SK-N-SH (cell line): Measurements from ENCODE around the gene PUM1. TPM values are rescaled to one million over a fixed set of nuclear protein-coding genes. Genes with fewer than 3 reads are reported as not detected.

Experiments
- CTCF ChIA-PET: fragments of 300-600, 350-600 bp; formaldehyde crosslinking; extraction: SDS; loops from one replicate; lab custom pipeline; 2021; lab: Yijun Ruan, JAX
- POLR2A ChIA-PET: fragments of 350-600 bp; sonication (Branson Sonifier 250); formaldehyde crosslinking; extraction: SDS; loops from one replicate; lab custom pipeline; 2020; ENCODE audit warnings: antibody characterized with exemption, inconsistent platforms; lab: Yijun Ruan, JAX
- DNase-seq: peaks from one replicate; pipeline ENCODE4 v3.0.0; 2012
- H2AFZ ChIP-seq: fragments of 200-600 bp; sonication (generic); 2 replicates; pipeline ENCODE4 v1.8.1; 2016; ENCODE audit warnings: antibody characterized with exemption, mild to moderate bottlenecking, low read depth
- H3F3A ChIP-seq: fragments of 200-600 bp; sonication (generic); replicated peaks from 2 replicates; pipeline ENCODE3; 2016; ENCODE audit warnings: antibody characterized with exemption, mild to moderate bottlenecking; ENCODE audit not compliant: insufficient read depth
- H3K27ac ChIP-seq, 2 experiments: fragments of 200-500 bp in 1 of 2; fragments of 200-600 bp in 1 of 2; sonication (Bioruptor generic) in 1 of 2; sonication (generic), shearing (Covaris generic) in 1 of 2; 2 replicates each; pipeline versions ENCODE4 v1.5.1 to v1.6.1; 2014 to 2016; ENCODE audit warnings: low read depth in 2 of 2, inconsistent platforms in 1 of 2, low read length in 1 of 2, mild to moderate bottlenecking in 1 of 2, mixed read lengths in 1 of 2
- H3K27me3 ChIP-seq: fragments of 200-600 bp; sonication (generic), shearing (Covaris generic); 2 replicates; pipeline ENCODE4 v1.6.1; 2016; ENCODE audit warnings: mixed run types; ENCODE audit not compliant: insufficient read depth
- H3K36me3 ChIP-seq, 2 experiments: fragments of 200-500 bp in 1 of 2; fragments of 200-600 bp in 1 of 2; sonication (Bioruptor generic) in 1 of 2; sonication (generic) in 1 of 2; replicated peaks in 1 of 2; 2 replicates each; pipeline versions ENCODE3 to v1.5.1; 2014 to 2016; ENCODE audit warnings: low read length in 1 of 2, mild to moderate bottlenecking in 1 of 2; ENCODE audit not compliant: insufficient read depth in 2 of 2, control insufficient read depth in 1 of 2
- H3K4me1 ChIP-seq, 2 experiments: fragments of 200-500 bp in 1 of 2; fragments of 200-600 bp in 1 of 2; sonication (Bioruptor generic) in 1 of 2; sonication (generic), shearing (Covaris generic) in 1 of 2; 2 replicates each; pipeline versions ENCODE4 v1.5.1 to v1.6.1; 2014 to 2016; ENCODE audit warnings: low read depth in 1 of 2, low read length in 1 of 2, mixed run types in 1 of 2; ENCODE audit not compliant: insufficient read depth in 2 of 2, control insufficient read depth in 1 of 2
- H3K4me2 ChIP-seq: fragments of 200-600 bp; sonication (generic), shearing (Covaris generic); 2 replicates; pipeline ENCODE4 v1.6.1; 2017; ENCODE audit warnings: mixed run types
- H3K4me3 ChIP-seq, 2 experiments: fragments of 200-500 bp in 1 of 2; fragments of 200-600 bp in 1 of 2; sonication (Bioruptor generic) in 1 of 2; sonication (generic), shearing (Covaris generic) in 1 of 2; 2 replicates each; pipeline versions ENCODE4 v1.5.1 to v1.8.1; 2014 to 2016; ENCODE audit warnings: low read depth in 2 of 2, inconsistent platforms in 1 of 2, low read length in 1 of 2, mild to moderate bottlenecking in 1 of 2, mixed read lengths in 1 of 2, moderate library complexity in 1 of 2
- H3K79me2 ChIP-seq: fragments of 200-600 bp; sonication (generic); 2 replicates; pipeline ENCODE4 v1.8.1; 2017; ENCODE audit warnings: mild to moderate bottlenecking; ENCODE audit not compliant: insufficient read depth
- H3K9ac ChIP-seq: fragments of 200-600 bp; sonication (generic); 2 replicates; pipeline ENCODE4 v1.6.1; 2017; ENCODE audit warnings: mixed run types
- H3K9me2 ChIP-seq: fragments of 200-600 bp; sonication (generic); 2 replicates; pipeline ENCODE4 v1.6.1; 2017; ENCODE audit warnings: mixed run types
- H3K9me3 ChIP-seq: fragments of 200-600 bp; sonication (generic); 2 replicates; pipeline ENCODE4 v1.6.1; 2017; ENCODE audit warnings: mixed run types, mild to moderate bottlenecking, moderate library complexity
- H4K20me1 ChIP-seq: fragments of 200-600 bp; sonication (generic); 2 replicates; pipeline ENCODE4 v1.6.1; 2017; ENCODE audit warnings: mild to moderate bottlenecking, mixed run types; ENCODE audit not compliant: insufficient read depth
- ELF1 ChIP-seq: IDR thresholded peaks from 2 replicates; pipeline ENCODE4 v1.4.0; 2012
- FOSL2 ChIP-seq: IDR thresholded peaks from 2 replicates; pipeline ENCODE4 v1.4.0; 2012; ENCODE audit warnings: low read depth, mild to moderate bottlenecking, moderate library complexity, borderline replicate concordance
- FOXJ3 ChIP-seq: sonication (generic); formaldehyde crosslinking; IDR thresholded peaks from 2 replicates; pipeline ENCODE4 v1.5.1; 2020; ENCODE audit warnings: mild to moderate bottlenecking, missing genetic modification reagents
- MEF2A ChIP-seq: IDR thresholded peaks from 2 replicates; pipeline ENCODE4 v1.4.0; 2012; ENCODE audit warnings: low read depth, borderline replicate concordance
- NRF1 ChIP-seq: IDR thresholded peaks from 2 replicates; pipeline ENCODE4 v1.6.1; 2012; ENCODE audit warnings: low read depth, mild to moderate bottlenecking, low read length
- POLR2AphosphoS5 ChIP-seq: IDR thresholded peaks from 2 replicates; pipeline ENCODE4 v1.6.1; 2012; ENCODE audit warnings: low read depth, low read length
- WGBS: methylation state at CpG from one replicate; pipeline ENCODE4 v1.1.6; 2017; ENCODE audit warnings: low lambda C conversion rate; 5-methylcytosine and 5-hydroxymethylcytosine counted together
- polyA plus RNA-seq, 3 experiments: library from polyadenylated mRNA; depleted of rRNA; stranded (reverse); fragments of >200 nt; gene quantifications; 2 replicates each; pipeline ENCODE4 v1.2.3, GENCODE V29; 2012
- TF ChIP-seq, protein P1 (sequence below): IDR thresholded peaks from 2 replicates; pipeline ENCODE4; 2012
- TF ChIP-seq, protein P2 (sequence below): fragments of 200-600 bp; sonication (generic); IDR thresholded peaks from 2 replicates; pipeline ENCODE4 v1.6.1; 2017; ENCODE audit warnings: antibody characterized with exemption, mild to moderate bottlenecking, moderate library complexity
- TF ChIP-seq, protein P3 (sequence below): IDR thresholded peaks from 2 replicates; pipeline ENCODE4 v1.4.0; 2012; ENCODE audit warnings: low read depth

Gene PUM1
- polyA plus RNA-seq, 1 of the 3 experiments (the other 2 are of a cell fraction), result 66.7 TPM

- Histone ChIP-seq H3K79me2 (peaks cover 98% of the 10 kb centered on the region), H3K4me3 (no peak overlapping the region), H3K9ac (no peak overlapping the region), H3F3A (no peaks in the 10 kb centered on the region), H3K4me2 (no peak overlapping the region), H3K27me3 (no peaks in the 10 kb centered on the region), H4K20me1 (peaks cover 86% of the 10 kb centered on the region), H3K36me3 (peaks cover 58 to 72% of the 10 kb centered on the region in 2 experiments), H3K27ac (no peak overlapping the region), H2AFZ (no peak overlapping the region), H3K4me1 (peaks cover 0 to 4% of the 10 kb centered on the region in 2 experiments; a peak in 3 of 4 replicates), H3K9me2 (no peaks in the 10 kb centered on the region), H3K9me3 (no peaks in the 10 kb centered on the region)
- ChIA-PET CTCF (interaction anchor here (0.6 to 1.5 kb wide), 6 partner anchors 11 to 182 kb away, joined by 3 to 4 read pairs (median 3); no protein-coding TSS in a partner anchor), POLR2A (no interaction called here)
- WGBS, result 96% methylated on average over 1 of the region's 1 CpG
- no peak for TF ChIP-seq MEF2A
- no peak for TF ChIP-seq POLR2AphosphoS5
- DNase-seq, result no peak
Observed at GRCh38 chr1:30998887-30999286, 66.6 kb downstream of the PUM1 start.

- Histone ChIP-seq H3K9me2 (no peaks in the 10 kb centered on the region), H3K79me2 (peaks cover 98% of the 10 kb centered on the region)
- TF ChIP-seq FOXJ3 (CRISPR knock-in tag) (no peak), ELF1 (no peak), FOSL2 (no peak), POLR2AphosphoS5 (no peak), NRF1 (no peak)
- TF ChIP-seq, protein P1, sequence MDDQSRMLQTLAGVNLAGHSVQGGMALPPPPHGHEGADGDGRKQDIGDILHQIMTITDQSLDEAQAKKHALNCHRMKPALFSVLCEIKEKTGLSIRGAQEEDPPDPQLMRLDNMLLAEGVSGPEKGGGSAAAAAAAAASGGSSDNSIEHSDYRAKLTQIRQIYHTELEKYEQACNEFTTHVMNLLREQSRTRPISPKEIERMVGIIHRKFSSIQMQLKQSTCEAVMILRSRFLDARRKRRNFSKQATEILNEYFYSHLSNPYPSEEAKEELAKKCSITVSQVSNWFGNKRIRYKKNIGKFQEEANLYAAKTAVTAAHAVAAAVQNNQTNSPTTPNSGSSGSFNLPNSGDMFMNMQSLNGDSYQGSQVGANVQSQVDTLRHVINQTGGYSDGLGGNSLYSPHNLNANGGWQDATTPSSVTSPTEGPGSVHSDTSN, result no peak
- TF ChIP-seq, protein P2, sequence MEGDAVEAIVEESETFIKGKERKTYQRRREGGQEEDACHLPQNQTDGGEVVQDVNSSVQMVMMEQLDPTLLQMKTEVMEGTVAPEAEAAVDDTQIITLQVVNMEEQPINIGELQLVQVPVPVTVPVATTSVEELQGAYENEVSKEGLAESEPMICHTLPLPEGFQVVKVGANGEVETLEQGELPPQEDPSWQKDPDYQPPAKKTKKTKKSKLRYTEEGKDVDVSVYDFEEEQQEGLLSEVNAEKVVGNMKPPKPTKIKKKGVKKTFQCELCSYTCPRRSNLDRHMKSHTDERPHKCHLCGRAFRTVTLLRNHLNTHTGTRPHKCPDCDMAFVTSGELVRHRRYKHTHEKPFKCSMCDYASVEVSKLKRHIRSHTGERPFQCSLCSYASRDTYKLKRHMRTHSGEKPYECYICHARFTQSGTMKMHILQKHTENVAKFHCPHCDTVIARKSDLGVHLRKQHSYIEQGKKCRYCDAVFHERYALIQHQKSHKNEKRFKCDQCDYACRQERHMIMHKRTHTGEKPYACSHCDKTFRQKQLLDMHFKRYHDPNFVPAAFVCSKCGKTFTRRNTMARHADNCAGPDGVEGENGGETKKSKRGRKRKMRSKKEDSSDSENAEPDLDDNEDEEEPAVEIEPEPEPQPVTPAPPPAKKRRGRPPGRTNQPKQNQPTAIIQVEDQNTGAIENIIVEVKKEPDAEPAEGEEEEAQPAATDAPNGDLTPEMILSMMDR, result no peak
- TF ChIP-seq, protein P3, sequence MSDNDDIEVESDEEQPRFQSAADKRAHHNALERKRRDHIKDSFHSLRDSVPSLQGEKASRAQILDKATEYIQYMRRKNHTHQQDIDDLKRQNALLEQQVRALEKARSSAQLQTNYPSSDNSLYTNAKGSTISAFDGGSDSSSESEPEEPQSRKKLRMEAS, result no peak
Observed at GRCh38 chr1:30998171-30998570, 67.3 kb downstream of the PUM1 start.

More at GRCh38 chr1:30998171-30998570, 67.3 kb downstream of the PUM1 start:
- 95% methylated on average over 5 of the region's 5 CpGs for WGBS
- H3K4me1 ChIP-seq, result peaks cover 0 to 4% of the 10 kb centered on the region in 2 experiments; a peak in 3 of 4 replicates
- ChIA-PET POLR2A (no interaction called here), CTCF (interaction anchor here (0.6 to 1.5 kb wide), 4 partner anchors 12 to 183 kb away, joined by 3 to 4 read pairs (median 3); no protein-coding TSS in a partner anchor)
- H3K4me3 ChIP-seq, result no peak overlapping the region
- no peaks in the 10 kb centered on the region for H3K9me3 ChIP-seq
- no peak overlapping the region for H3K27ac ChIP-seq
- H3K27me3 ChIP-seq, result no peaks in the 10 kb centered on the region
- DNase-seq, result no peak
- no peak overlapping the region for H3K4me2 ChIP-seq
- no peaks in the 10 kb centered on the region for H3F3A ChIP-seq
- H2AFZ ChIP-seq, result no peak overlapping the region
- peaks cover 83% of the 10 kb centered on the region for H4K20me1 ChIP-seq
- H3K9ac ChIP-seq, result no peak overlapping the region
- peaks cover 55 to 69% of the 10 kb centered on the region in 2 experiments for H3K36me3 ChIP-seq
